Smooth muscle cell (in vitro differentiated cells): ENCODE results near the gene APC. TPM values are rescaled to one million over a fixed set of nuclear protein-coding genes. Genes with fewer than 3 reads are reported as not detected.
A peak's percentile ranks its signal among the peaks of the same experiment; 100 is the strongest.

Experiments
- DNase-seq: peaks from one replicate; lab custom pipeline; 2025; ENCODE audit not compliant: unreplicated experiment; lab: John Stamatoyannopoulos, UW
- H2AFZ ChIP-seq: fragments of 200-600 bp; sonication (generic); 2 replicates; pipeline ENCODE4 v1.6.0; 2016; ENCODE audit warnings: antibody characterized with exemption, low read depth, mild to moderate bottlenecking
- H3F3A ChIP-seq: fragments of 200-600 bp; sonication (generic); 2 replicates; pipeline ENCODE4 v1.6.0; 2017; ENCODE audit warnings: antibody characterized with exemption, low read depth
- H3K27ac ChIP-seq: fragments of 200-600 bp; sonication (generic); 2 replicates; pipeline ENCODE4 v1.5.1; 2016; ENCODE audit warnings: low read depth, mild to moderate bottlenecking
- H3K27me3 ChIP-seq: fragments of 200-600 bp; sonication (generic); 2 replicates; pipeline ENCODE4 v1.6.1; 2016; ENCODE audit warnings: low read depth, mild to moderate bottlenecking
- H3K36me3 ChIP-seq: fragments of 200-600 bp; sonication (generic); 2 replicates; pipeline ENCODE4 v1.5.1; 2016; ENCODE audit warnings: low read depth
- H3K4me1 ChIP-seq: fragments of 200-600 bp; sonication (generic); 2 replicates; pipeline ENCODE4 v1.5.1; 2016; ENCODE audit warnings: low read depth
- H3K4me2 ChIP-seq: fragments of 200-600 bp; sonication (generic); 2 replicates; pipeline ENCODE4 v1.6.0; 2016; ENCODE audit warnings: mild to moderate bottlenecking
- H3K4me3 ChIP-seq: fragments of 200-600 bp; sonication (generic); 2 replicates; pipeline ENCODE4 v1.5.1; 2016; ENCODE audit warnings: mild to moderate bottlenecking
- H3K79me2 ChIP-seq: fragments of 200-600 bp; sonication (generic); 2 replicates; pipeline ENCODE4 v1.6.0; 2016; ENCODE audit warnings: low read depth, mild to moderate bottlenecking
- H3K9ac ChIP-seq: fragments of 200-600 bp; sonication (generic); 2 replicates; pipeline ENCODE4 v1.6.0; 2016; ENCODE audit warnings: low read depth
- H3K9me3 ChIP-seq: fragments of 200-600 bp; sonication (generic); replicated peaks from 2 replicates; pipeline ENCODE4 v1.5.1; 2016; ENCODE audit warnings: low read depth
- H4K20me1 ChIP-seq: fragments of 200-600 bp; sonication (generic); 2 replicates; pipeline ENCODE4 v1.6.0; 2016; ENCODE audit warnings: low read depth
- WGBS: methylation state at CpG from one replicate; pipeline ENCODE4 v1.1.7; 2016; ENCODE audit warnings: low lambda C conversion rate; 5-methylcytosine and 5-hydroxymethylcytosine counted together
- polyA plus RNA-seq: library from polyadenylated mRNA; unstranded; fragments of >200 nt; fragmentation: Nextera tagmentation; extraction: Ambion mirVana; gene quantifications from 2 replicates; pipeline ENCODE4 v1.2.1, GENCODE V29; 2016
- total RNA-seq: library from RNA; depleted of rRNA; stranded (reverse); fragments of >200 nt; gene quantifications from 2 replicates; pipeline ENCODE4 v1.2.3, GENCODE V29; 2014
- TF ChIP-seq, protein P1 (sequence below): fragments of 200-600 bp; sonication (generic); IDR thresholded peaks from 2 replicates; pipeline ENCODE4 v1.5.1; 2017; ENCODE audit warnings: borderline replicate concordance, mild to moderate bottlenecking, antibody characterized with exemption; ENCODE audit not compliant: insufficient read depth, poor library complexity, severe bottlenecking

Gene APC
- total and polyA plus RNA-seq, 2 experiments from 2014 or later: 9.1 to 36.7 TPM

GRCh38 chr5:112787896-112788295, 50.2 kb downstream of the APC start:
- Histone ChIP-seq H4K20me1 (peaks cover 6% of the 10 kb centered on the region), H3K4me2 (peak overlapping the region; percentile 57), H3K4me1 (peaks cover 3% of the 10 kb centered on the region), H3K4me3 (no peak overlapping the region), H2AFZ (no peak overlapping the region), H3K36me3 (no peaks in the 10 kb centered on the region), H3F3A (no peaks in the 10 kb centered on the region), H3K9me3 (no peaks in the 10 kb centered on the region), H3K27ac (peak overlapping the region; percentile 65), H3K27me3 (no peaks in the 10 kb centered on the region), H3K9ac (peak overlapping the region; percentile 26), H3K79me2 (no peaks in the 10 kb centered on the region)
- DNase-seq: no peak
- TF ChIP-seq, protein P1, sequence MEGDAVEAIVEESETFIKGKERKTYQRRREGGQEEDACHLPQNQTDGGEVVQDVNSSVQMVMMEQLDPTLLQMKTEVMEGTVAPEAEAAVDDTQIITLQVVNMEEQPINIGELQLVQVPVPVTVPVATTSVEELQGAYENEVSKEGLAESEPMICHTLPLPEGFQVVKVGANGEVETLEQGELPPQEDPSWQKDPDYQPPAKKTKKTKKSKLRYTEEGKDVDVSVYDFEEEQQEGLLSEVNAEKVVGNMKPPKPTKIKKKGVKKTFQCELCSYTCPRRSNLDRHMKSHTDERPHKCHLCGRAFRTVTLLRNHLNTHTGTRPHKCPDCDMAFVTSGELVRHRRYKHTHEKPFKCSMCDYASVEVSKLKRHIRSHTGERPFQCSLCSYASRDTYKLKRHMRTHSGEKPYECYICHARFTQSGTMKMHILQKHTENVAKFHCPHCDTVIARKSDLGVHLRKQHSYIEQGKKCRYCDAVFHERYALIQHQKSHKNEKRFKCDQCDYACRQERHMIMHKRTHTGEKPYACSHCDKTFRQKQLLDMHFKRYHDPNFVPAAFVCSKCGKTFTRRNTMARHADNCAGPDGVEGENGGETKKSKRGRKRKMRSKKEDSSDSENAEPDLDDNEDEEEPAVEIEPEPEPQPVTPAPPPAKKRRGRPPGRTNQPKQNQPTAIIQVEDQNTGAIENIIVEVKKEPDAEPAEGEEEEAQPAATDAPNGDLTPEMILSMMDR: no peak
- WGBS: 85% methylated on average over 3 of the region's 3 CpGs

DNA sequence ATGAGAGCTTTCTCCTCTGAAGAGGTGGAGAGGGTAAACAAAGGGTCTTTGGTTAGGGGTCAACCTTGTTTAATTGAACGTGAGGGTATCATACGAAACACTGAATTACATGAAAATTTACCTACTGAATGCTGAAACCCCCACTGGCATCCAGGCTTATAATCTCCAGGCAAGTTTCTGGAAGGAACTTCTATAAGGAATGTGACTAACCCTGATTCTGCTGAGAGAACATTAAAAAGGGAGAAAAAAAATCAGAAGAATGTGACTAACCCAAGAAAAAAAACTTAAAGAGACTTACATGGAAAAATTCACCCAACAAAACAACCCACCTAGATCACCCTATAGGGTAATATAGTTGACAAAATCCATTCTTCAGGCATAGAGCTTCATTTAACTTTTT, 55.5 kb downstream of the APC start:
- H4K20me1 ChIP-seq: no peaks in the 10 kb centered on the region
- H3F3A ChIP-seq: no peaks in the 10 kb centered on the region
- H3K79me2 ChIP-seq: no peaks in the 10 kb centered on the region
- no peaks in the 10 kb centered on the region for H3K27me3 ChIP-seq
- peaks cover 5% of the 10 kb centered on the region for H3K36me3 ChIP-seq
- H3K4me2 ChIP-seq: no peak overlapping the region
- H3K9me3 ChIP-seq: no peaks in the 10 kb centered on the region
- no peak for DNase-seq
- no peak overlapping the region for H2AFZ ChIP-seq
- H3K4me3 ChIP-seq: no peak overlapping the region
- no peak overlapping the region for H3K27ac ChIP-seq
- H3K9ac ChIP-seq: no peak overlapping the region
- no peaks in the 10 kb centered on the region for H3K4me1 ChIP-seq
- TF ChIP-seq, protein P1: no peak
- 82% methylated on average over 2 of the region's 2 CpGs for WGBS

DNA sequence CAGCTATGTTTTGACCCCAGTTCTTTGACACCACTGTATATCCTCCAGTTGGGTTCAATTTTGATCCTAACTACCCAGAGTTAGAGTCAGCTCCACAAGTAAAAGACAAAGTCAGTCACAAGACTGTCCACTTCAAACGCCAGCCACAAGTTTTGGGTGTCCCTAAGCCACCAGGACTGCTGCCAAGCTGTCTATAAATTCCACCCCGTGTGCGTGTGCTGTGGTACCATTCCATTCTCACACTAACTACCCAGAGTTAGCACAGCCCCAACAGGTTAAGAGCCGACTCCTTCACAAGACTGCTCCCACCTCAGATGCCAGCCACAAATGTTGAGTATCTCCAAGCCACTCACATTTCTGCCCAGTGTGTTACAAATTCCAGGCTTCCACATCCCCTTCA, 56.7 kb downstream of the APC start:
- no peak overlapping the region for H3K9ac ChIP-seq
- no peak overlapping the region for H3K27ac ChIP-seq
- no peaks in the 10 kb centered on the region for H3F3A ChIP-seq
- no peaks in the 10 kb centered on the region for H3K79me2 ChIP-seq
- no peak overlapping the region for H3K4me2 ChIP-seq
- TF ChIP-seq, protein P1: no peak
- 92% methylated on average over 4 of the region's 4 CpGs for WGBS
- no peak overlapping the region for H3K4me3 ChIP-seq
- H2AFZ ChIP-seq: no peak overlapping the region
- no peaks in the 10 kb centered on the region for H3K9me3 ChIP-seq
- DNase-seq: no peak
- H3K4me1 ChIP-seq: no peaks in the 10 kb centered on the region
- peaks cover 5% of the 10 kb centered on the region for H3K36me3 ChIP-seq
- H3K27me3 ChIP-seq: no peaks in the 10 kb centered on the region
- H4K20me1 ChIP-seq: no peaks in the 10 kb centered on the region

DNA sequence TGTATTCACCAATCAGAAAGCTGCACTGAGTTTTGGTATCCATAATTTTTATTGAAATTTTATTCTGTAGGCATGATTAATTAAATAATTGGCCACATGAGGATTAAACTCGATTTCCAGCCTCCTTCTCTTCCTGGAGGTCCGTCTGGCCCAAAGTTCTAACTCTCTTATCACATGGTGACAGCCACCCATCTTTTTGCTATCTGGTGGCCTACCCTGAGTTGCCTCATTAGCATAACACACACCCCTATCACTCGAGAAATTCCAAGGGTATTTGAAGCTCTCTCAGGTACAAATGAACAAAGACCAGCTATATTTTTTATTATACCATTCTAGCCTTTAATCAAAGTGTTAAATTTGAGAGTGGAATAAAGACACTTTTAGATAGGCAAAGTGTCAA, 57.7 kb downstream of the APC start:
- Histone ChIP-seq H3K27ac (no peak overlapping the region), H4K20me1 (no peaks in the 10 kb centered on the region), H3K4me2 (no peak overlapping the region), H3K9me3 (no peaks in the 10 kb centered on the region), H3K27me3 (no peaks in the 10 kb centered on the region), H3K79me2 (no peaks in the 10 kb centered on the region), H3K4me1 (no peaks in the 10 kb centered on the region), H2AFZ (no peak overlapping the region), H3F3A (no peaks in the 10 kb centered on the region), H3K4me3 (no peak overlapping the region), H3K36me3 (peaks cover 5% of the 10 kb centered on the region), H3K9ac (no peak overlapping the region)
- 66% methylated on average over 3 of the region's 3 CpGs for WGBS
- DNase-seq: no peak
- TF ChIP-seq, protein P1: no peak
